HG03354 (cell line): Measurements from ENCODE around the gene GMPR.

Experiments
- ATAC-seq: cut with Tn5 transposase; IDR thresholded peaks from one replicate; pipeline ENCODE4 v1.9.1; 2021; ENCODE audit warnings: mild to moderate bottlenecking; ENCODE audit not compliant: unreplicated experiment, poor library complexity, severe bottlenecking

Gene GMPR

GRCh38 chr6:16321341-16321710 lies 82.9 kb downstream of the GMPR start:
- no peak for ATAC-seq

- no peak for ATAC-seq
Measured at GRCh38 chr6:16321826-16322225, 83.4 kb downstream of the GMPR start.

- ATAC-seq = peak; percentile 91
Measured at GRCh38 chr6:16322666-16323312, 84.4 kb downstream of the GMPR start.

DNA sequence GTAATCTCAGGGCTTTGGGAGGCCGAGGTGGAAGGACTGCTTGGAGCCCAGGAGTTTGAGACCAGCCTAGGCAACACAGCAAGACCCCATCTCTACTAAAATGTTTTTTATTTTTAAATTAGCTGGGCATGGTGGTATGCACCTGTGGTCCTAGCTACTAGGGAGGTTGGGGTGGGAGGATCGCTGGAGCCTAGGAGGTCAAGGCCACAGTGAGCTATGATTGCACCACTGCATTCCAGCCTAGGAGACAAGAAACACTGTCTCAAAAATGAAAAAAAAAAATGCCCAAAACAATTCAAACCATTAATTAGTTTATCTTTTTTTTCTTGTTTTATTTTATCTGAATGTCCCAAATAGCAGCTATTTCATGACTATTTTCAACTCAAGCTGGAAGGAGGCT lies 85.8 kb downstream of the GMPR start:
- ATAC-seq = no peak

DNA sequence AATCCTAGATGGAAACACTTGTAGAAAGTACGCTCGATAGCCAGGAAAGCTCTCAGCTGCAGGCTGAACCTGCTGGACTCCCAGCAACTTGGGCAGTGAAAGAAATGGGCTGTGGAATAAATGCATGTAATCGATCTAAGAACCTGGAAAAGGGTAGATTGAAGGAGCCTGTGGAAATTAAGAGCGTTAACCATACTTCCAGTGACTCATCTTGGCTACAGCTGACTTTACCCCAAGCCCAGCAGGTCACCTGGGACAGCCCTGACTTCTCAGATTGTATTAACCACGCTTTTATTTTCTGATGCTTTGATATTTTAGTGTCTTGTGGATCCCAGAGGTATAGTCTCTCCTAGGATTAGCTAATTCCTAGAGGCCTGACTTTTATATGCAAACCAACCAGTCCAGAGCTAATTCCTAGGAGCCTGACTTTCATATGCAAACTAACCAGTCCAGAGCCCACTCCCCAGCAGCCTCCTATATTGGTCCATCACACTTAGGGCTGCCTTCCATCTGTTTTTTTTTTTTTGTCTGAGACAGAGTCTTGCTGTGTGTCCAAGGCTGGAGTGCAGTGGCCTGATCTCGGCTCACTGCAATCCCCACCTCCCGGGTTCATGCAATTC lies 86.3 kb downstream of the GMPR start:
- no peak for ATAC-seq

DNA sequence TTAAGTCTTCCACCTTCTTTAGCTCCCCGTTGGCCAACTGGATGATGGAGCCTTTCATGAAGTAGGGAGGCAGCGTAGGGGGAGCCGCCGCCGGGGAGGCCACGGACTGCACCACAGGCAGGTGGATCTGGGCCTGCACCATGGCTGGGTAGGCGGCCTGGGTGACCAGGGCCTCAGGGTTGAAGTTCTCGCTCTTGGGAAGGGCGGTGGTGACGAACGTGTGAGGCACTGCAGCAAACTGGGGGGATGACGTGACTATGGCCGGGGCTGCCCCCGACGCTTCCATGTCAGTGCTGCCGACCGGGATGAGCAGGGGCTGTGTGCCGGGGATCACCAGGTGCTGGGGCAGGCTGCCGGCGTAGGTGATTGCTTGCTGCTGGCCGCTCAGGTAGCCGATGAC lies 88.1 kb downstream of the GMPR start:
- no peak for ATAC-seq

GRCh38 chr6:16326971-16327776 lies 88.8 kb downstream of the GMPR start:
- no peak for ATAC-seq

- ATAC-seq = no peak
Measured at GRCh38 chr6:16327777-16328325, 89.5 kb downstream of the GMPR start.

DNA sequence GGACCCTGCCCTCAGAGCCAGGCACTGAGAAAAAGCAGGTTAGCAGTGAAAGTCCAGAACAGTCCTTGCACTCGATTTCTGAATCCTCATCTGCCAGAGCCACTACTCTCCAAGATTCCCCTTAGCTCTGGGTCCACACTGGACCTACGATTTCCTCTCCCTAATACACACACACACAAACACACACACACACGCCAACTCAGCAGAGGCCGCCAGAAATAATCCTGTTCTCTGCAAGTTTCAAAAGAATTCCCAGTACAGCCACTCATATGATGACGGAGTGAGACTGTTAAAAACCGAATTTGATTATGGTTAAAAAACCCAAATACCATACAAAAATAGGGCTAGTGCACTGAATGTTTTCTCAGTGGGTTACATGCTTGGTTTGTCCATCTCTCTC lies 90.8 kb downstream of the GMPR start:
- no peak for ATAC-seq

GRCh38 chr6:16331384-16332174 lies 93.2 kb downstream of the GMPR start:
- ATAC-seq = peak; percentile 75

- ATAC-seq = peak; percentile 92
Measured at GRCh38 chr6:16332175-16332542, 93.8 kb downstream of the GMPR start.

- no peak for ATAC-seq
Measured at GRCh38 chr6:16333580-16333979, 95.2 kb downstream of the GMPR start.

DNA sequence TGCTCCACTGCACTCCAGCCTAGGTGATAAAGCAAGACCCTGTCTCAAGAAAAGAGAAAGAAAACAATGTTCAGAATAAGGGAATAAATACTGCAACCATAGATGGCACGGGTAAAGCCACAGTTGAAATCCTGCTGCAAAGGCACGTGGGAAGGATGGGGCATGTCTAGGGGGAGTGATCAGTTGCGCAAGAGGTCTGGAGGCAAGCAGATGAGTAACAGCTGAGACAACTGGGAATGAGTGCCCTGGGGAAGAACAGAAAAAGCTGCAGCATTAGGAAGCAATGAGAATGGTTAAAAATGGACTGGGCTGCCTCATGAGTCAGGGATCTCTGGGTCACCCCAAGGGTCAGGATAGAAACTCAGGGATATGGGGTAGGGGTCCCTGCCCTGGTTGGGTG lies 96.3 kb downstream of the GMPR start:
- no peak for ATAC-seq

DNA sequence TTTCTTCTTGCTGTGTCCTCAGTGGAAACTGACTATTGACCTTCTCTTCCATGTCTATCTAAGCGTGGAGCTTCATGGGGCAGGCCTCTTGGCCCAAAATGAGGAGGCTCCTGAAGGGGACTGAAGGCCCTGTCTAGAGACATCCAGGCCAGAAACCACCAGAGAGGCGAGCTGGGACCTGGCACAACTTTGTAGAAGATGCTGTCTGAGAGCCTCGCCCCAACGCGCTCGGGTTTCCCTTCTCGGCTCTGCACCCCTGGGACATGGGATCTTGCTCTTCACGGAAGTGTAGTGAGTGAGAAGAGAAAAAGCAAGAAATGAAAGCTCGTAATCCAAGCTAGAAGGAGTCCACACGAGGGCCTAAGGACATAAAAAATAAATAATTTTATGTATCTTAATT lies 96.8 kb downstream of the GMPR start:
- ATAC-seq = no peak

- no peak for ATAC-seq
Measured at GRCh38 chr6:16336056-16336818, 97.8 kb downstream of the GMPR start.

- ATAC-seq = no peak
Measured at GRCh38 chr6:16336911-16337294, 98.5 kb downstream of the GMPR start.

DNA sequence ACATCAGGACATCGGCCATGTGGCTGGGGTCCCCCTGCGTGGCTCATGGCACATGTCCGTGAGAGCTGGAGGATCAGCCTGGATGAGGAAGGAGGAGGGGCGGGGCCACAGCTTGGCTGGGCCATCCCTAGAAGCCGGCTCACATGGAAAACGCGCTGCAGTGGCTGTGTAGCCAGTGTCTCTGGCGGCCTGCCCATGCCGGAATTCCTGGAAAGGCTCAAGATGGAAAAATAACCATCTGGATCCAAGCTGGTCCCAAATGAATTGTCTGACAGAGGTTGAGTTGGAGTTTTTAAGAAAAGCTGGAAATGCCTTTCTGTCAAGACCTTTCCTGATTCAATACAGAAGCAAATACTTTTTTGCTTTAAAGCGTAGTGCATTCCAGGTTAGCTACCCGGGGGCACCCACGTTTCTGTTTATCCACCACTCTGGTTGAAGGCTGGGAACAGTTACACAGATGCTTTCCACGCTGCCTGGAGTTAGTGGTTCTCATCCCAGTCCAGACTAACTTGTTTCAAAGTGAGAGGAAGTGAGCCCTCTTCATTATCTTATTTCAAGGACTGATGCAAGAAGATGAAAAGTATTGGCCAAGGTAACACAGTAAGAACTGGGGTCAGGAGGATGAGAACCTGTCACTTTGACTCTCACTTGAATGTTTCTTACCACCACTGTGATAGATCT lies 99.0 kb downstream of the GMPR start:
- no peak for ATAC-seq

- no peak for ATAC-seq
Measured at GRCh38 chr6:16338577-16339264, 100.3 kb downstream of the GMPR start.
